Mesendoderm (in vitro differentiated cells): ENCODE measurements around the gene ZNF581.

Experiments
- DNase-seq: peaks from one replicate; pipeline ENCODE4 v3.0.0; 2013
- H2AK5ac ChIP-seq: 2 replicates; pipeline ENCODE4 v1.6.1; 2013; ENCODE audit warnings: low read length, inconsistent platforms
- H2BK120ac ChIP-seq: 2 replicates; pipeline ENCODE4 v1.6.1; 2013; ENCODE audit warnings: low read depth, mild to moderate bottlenecking, low read length, moderate library complexity, mixed read lengths
- H2BK15ac ChIP-seq: replicated peaks from 2 replicates; pipeline ENCODE4 v1.6.1; 2013; ENCODE audit warnings: low read depth, mild to moderate bottlenecking, moderate library complexity
- H2BK5ac ChIP-seq: 2 replicates; pipeline ENCODE4 v1.6.1; 2013; ENCODE audit warnings: low read length, inconsistent platforms
- H3K18ac ChIP-seq: 2 replicates; pipeline ENCODE4 v1.6.1; 2013; ENCODE audit warnings: mild to moderate bottlenecking, low read length, mixed read lengths
- H3K23ac ChIP-seq: one replicate; pipeline ENCODE4 v1.6.1; 2013; ENCODE audit warnings: low read length
- H3K27ac ChIP-seq: 2 replicates; pipeline ENCODE4 v1.5.1; 2013; ENCODE audit warnings: low read depth, mild to moderate bottlenecking, inconsistent platforms, low read length, moderate library complexity
- H3K27me3 ChIP-seq: 2 replicates; pipeline ENCODE4 v1.6.1; 2013; ENCODE audit warnings: low read length, control low read depth, mild to moderate bottlenecking, inconsistent platforms; ENCODE audit not compliant: insufficient read depth, poor library complexity
- H3K36me3 ChIP-seq: 2 replicates; pipeline ENCODE4 v1.6.1; 2013; ENCODE audit warnings: low read length, inconsistent platforms; ENCODE audit not compliant: control insufficient read depth, insufficient read depth
- H3K4ac ChIP-seq: one replicate; pipeline ENCODE4 v1.6.1; 2013; ENCODE audit warnings: low read depth, mild to moderate bottlenecking, low read length, moderate library complexity
- H3K4me1 ChIP-seq: 2 replicates; pipeline ENCODE4 v1.6.1; 2013; ENCODE audit warnings: low read depth, low read length, inconsistent platforms; ENCODE audit not compliant: control insufficient read depth
- H3K4me2 ChIP-seq: 2 replicates; pipeline ENCODE4 v1.6.1; 2013; ENCODE audit warnings: low read length
- H3K4me3 ChIP-seq: 2 replicates; pipeline ENCODE4 v1.5.1; 2013; ENCODE audit warnings: mild to moderate bottlenecking, low read length
- H3K56ac ChIP-seq: one replicate; pipeline ENCODE4 v1.6.1; 2013; ENCODE audit warnings: low read length
- H3K79me1 ChIP-seq: 2 replicates; pipeline ENCODE4 v1.6.1; 2013; ENCODE audit warnings: low read length, inconsistent platforms
- H3K79me2 ChIP-seq: 2 replicates; pipeline ENCODE4 v1.6.1; 2013; ENCODE audit warnings: mild to moderate bottlenecking, low read length; ENCODE audit not compliant: control insufficient read depth, insufficient read depth
- H3K9ac ChIP-seq: 2 replicates; pipeline ENCODE4 v1.6.1; 2013; ENCODE audit warnings: low read length, inconsistent platforms
- H4K5ac ChIP-seq: one replicate; pipeline ENCODE4 v1.6.1; 2013; ENCODE audit warnings: low read length
- H4K8ac ChIP-seq: one replicate; pipeline ENCODE4 v1.6.1; 2013; ENCODE audit warnings: low read depth, mild to moderate bottlenecking, control low read depth, low read length, moderate library complexity
- WGBS: extraction: QIAGEN DNeasy Blood & Tissue Kit; methylation state at CpG from one replicate; pipeline ENCODE4 v1.1.7; 2013; ENCODE audit warnings: low lambda C conversion rate, missing lambda C conversion rate; ENCODE audit not compliant: insufficient coverage; ENCODE audit errors: extremely low coverage; 5-methylcytosine and 5-hydroxymethylcytosine counted together

ZNF581 gene

GRCh38 chr19:55618426-55618825 lies 25.0 kb upstream of the ZNF581 start:
- no peaks in the 10 kb centered on the region for H3K27me3 ChIP-seq
- H2AK5ac ChIP-seq = no peak overlapping the region
- no peak overlapping the region for H4K8ac ChIP-seq
- no CpG with 5 or more reads among the region's 7 CpGs for WGBS
- no peak overlapping the region for H3K56ac ChIP-seq
- H3K18ac ChIP-seq = no peak overlapping the region
- no peak overlapping the region for H3K4ac ChIP-seq
- H3K4me1 ChIP-seq = no peaks in the 10 kb centered on the region
- no peaks in the 10 kb centered on the region for H3K79me2 ChIP-seq
- H3K79me1 ChIP-seq = no peaks in the 10 kb centered on the region
- no peak overlapping the region for H4K5ac ChIP-seq
- no peak overlapping the region for H2BK120ac ChIP-seq
- no peak overlapping the region for H3K4me2 ChIP-seq
- H3K36me3 ChIP-seq = peaks cover 4% of the 10 kb centered on the region
- no peak overlapping the region for H3K9ac ChIP-seq
- no peak for DNase-seq
- no peak overlapping the region for H3K23ac ChIP-seq
- no peak overlapping the region for H3K27ac ChIP-seq
- H2BK5ac ChIP-seq = no peak overlapping the region
- H2BK15ac ChIP-seq = no peak overlapping the region
- no peak overlapping the region for H3K4me3 ChIP-seq

DNA sequence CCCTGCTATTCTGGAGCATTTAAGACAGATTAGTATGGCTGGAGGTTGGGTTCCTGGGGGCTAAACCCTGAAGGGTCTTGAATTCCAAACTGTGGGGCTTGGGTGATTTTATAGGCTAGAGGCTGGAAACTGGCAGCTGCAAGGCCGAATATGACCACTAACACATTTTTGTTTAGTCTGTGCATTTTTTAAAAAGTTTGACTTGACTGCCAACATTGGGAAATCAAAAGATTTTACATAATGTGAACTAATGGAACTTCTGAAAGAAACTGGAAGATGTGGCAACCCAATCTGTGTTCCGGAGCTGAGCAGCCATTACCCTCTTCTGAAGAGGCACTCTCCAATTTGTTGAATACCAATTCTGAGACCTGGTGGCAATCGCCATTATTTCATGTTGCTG lies 24.2 kb upstream of the ZNF581 start:
- H2BK15ac ChIP-seq = no peak overlapping the region
- DNase-seq = no peak
- peaks cover 4% of the 10 kb centered on the region for H3K36me3 ChIP-seq
- no peak overlapping the region for H3K9ac ChIP-seq
- no peak overlapping the region for H3K18ac ChIP-seq
- no peak overlapping the region for H3K4ac ChIP-seq
- no peaks in the 10 kb centered on the region for H3K27me3 ChIP-seq
- H4K5ac ChIP-seq = no peak overlapping the region
- no peak overlapping the region for H3K23ac ChIP-seq
- no peak overlapping the region for H3K27ac ChIP-seq
- H2BK5ac ChIP-seq = no peak overlapping the region
- H3K4me1 ChIP-seq = no peaks in the 10 kb centered on the region
- no peak overlapping the region for H2BK120ac ChIP-seq
- no peak overlapping the region for H2AK5ac ChIP-seq
- peaks cover 3% of the 10 kb centered on the region for H3K79me1 ChIP-seq
- H3K56ac ChIP-seq = no peak overlapping the region
- no peaks in the 10 kb centered on the region for H3K79me2 ChIP-seq
- no peak overlapping the region for H4K8ac ChIP-seq
- H3K4me3 ChIP-seq = no peak overlapping the region
- no CpG with 5 or more reads among the region's 3 CpGs for WGBS
- H3K4me2 ChIP-seq = no peak overlapping the region

GRCh38 chr19:55620410-55621204 lies 22.8 kb upstream of the ZNF581 start:
- Histone ChIP-seq H4K8ac (no peak overlapping the region), H3K56ac (no peak overlapping the region), H3K9ac (no peak overlapping the region), H3K27me3 (no peaks in the 10 kb centered on the region), H3K23ac (no peak overlapping the region), H3K18ac (no peak overlapping the region), H3K4me1 (no peaks in the 10 kb centered on the region), H2AK5ac (no peak overlapping the region), H3K4me2 (no peak overlapping the region), H3K4ac (no peak overlapping the region), H2BK5ac (no peak overlapping the region), H3K79me2 (no peaks in the 10 kb centered on the region), H3K79me1 (peaks cover 3% of the 10 kb centered on the region), H2BK15ac (no peak overlapping the region), H2BK120ac (no peak overlapping the region), H3K4me3 (no peak overlapping the region), H4K5ac (no peak overlapping the region), H3K36me3 (peaks cover 2% of the 10 kb centered on the region), H3K27ac (no peak overlapping the region)
- DNase-seq = no peak
- WGBS = no CpG with 5 or more reads among the region's 12 CpGs

GRCh38 chr19:55621205-55621672 lies 22.2 kb upstream of the ZNF581 start:
- Histone ChIP-seq H3K9ac (no peak overlapping the region), H3K56ac (no peak overlapping the region), H4K8ac (no peak overlapping the region), H2BK5ac (no peak overlapping the region), H3K27ac (no peak overlapping the region), H3K4ac (no peak overlapping the region), H3K18ac (no peak overlapping the region), H2BK15ac (no peak overlapping the region), H3K79me1 (peaks cover 3% of the 10 kb centered on the region), H3K79me2 (no peaks in the 10 kb centered on the region), H3K23ac (no peak overlapping the region), H2AK5ac (no peak overlapping the region), H3K4me1 (no peaks in the 10 kb centered on the region), H3K36me3 (peaks cover 2% of the 10 kb centered on the region), H3K4me2 (no peak overlapping the region), H4K5ac (no peak overlapping the region), H3K4me3 (no peak overlapping the region), H2BK120ac (no peak overlapping the region), H3K27me3 (no peaks in the 10 kb centered on the region)
- WGBS = no CpG with 5 or more reads among the region's 9 CpGs
- DNase-seq = no peak

- Histone ChIP-seq H4K8ac (no peak overlapping the region), H4K5ac (no peak overlapping the region), H2BK120ac (no peak overlapping the region), H3K18ac (no peak overlapping the region), H3K27me3 (no peaks in the 10 kb centered on the region), H3K4ac (no peak overlapping the region), H3K27ac (no peak overlapping the region), H2BK5ac (no peak overlapping the region), H2AK5ac (no peak overlapping the region), H3K9ac (no peak overlapping the region), H3K4me1 (no peaks in the 10 kb centered on the region), H3K56ac (no peak overlapping the region), H2BK15ac (no peak overlapping the region), H3K4me3 (no peak overlapping the region), H3K79me1 (peaks cover 3% of the 10 kb centered on the region), H3K23ac (no peak overlapping the region), H3K36me3 (peaks cover 2% of the 10 kb centered on the region), H3K79me2 (no peaks in the 10 kb centered on the region), H3K4me2 (no peak overlapping the region)
- no peak for DNase-seq
- WGBS = no CpG with 5 or more reads among the region's 55 CpGs
Measured at GRCh38 chr19:55621673-55622231, 21.7 kb upstream of the ZNF581 start.
